Gastroesophageal sphincter (tissue), 3 donors: ENCODE measurements around the gene EXOC2.

Experiments
- EP300 ChIP-seq: sonication (generic); formaldehyde crosslinking; IDR thresholded peaks from one replicate; pipeline ENCODE4 v1.6.1; 2017; ENCODE audit warnings: antibody characterized with exemption, mild to moderate bottlenecking
- POLR2A ChIP-seq, 2 donors: fragments of 450-650 bp; IDR thresholded peaks; one replicate each; pipeline ENCODE4 v1.6.1; 2017; ENCODE audit warnings: antibody characterized with exemption in 2 of 2, mild to moderate bottlenecking in 2 of 2, moderate library complexity in 1 of 2
- POLR2AphosphoS5 ChIP-seq: sonication (generic); formaldehyde crosslinking; IDR thresholded peaks from one replicate; pipeline ENCODE4 v1.6.1; 2017; ENCODE audit warnings: antibody characterized with exemption
- TF ChIP-seq, protein P1 (sequence below), 4 experiments: fragments of 200-600 bp in 2 of 4; fragments of 450-650 bp in 2 of 4; sonication (generic) in 1 of 4; IDR thresholded peaks; one replicate each; pipeline ENCODE4 v1.5.1; 2017 to 2019; ENCODE audit warnings: antibody characterized with exemption in 4 of 4, mild to moderate bottlenecking in 2 of 4, moderate library complexity in 2 of 4

DNA sequence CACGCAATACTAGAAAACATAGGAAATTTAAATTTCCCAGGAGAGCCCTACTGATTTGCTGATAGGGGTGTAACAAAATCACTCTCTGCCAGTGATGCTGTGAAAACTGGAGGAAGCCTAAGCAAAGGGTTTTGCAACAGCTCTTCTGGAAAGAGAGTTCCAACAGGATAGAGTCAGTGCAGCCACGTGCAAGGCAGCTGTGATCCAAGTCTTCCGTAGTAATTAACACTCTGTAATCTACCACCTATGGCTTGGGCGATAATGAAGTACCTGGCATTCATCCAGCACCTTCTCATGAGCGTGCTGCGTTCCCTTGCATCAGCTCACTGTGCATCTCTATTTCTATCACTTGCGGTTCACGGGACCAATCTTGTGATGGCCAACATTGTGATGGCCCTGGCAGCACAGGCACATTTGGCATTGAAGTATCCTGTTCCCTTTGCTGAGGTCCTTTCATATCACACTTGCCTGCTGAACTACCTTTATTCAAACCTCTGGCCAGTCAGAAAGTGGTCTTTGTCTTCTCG lies 253.2 kb downstream of the EXOC2 start:
- no peak for TF ChIP-seq POLR2A (IDR thresholded peaks at IDR 0.05)
- TF ChIP-seq, protein P1, sequence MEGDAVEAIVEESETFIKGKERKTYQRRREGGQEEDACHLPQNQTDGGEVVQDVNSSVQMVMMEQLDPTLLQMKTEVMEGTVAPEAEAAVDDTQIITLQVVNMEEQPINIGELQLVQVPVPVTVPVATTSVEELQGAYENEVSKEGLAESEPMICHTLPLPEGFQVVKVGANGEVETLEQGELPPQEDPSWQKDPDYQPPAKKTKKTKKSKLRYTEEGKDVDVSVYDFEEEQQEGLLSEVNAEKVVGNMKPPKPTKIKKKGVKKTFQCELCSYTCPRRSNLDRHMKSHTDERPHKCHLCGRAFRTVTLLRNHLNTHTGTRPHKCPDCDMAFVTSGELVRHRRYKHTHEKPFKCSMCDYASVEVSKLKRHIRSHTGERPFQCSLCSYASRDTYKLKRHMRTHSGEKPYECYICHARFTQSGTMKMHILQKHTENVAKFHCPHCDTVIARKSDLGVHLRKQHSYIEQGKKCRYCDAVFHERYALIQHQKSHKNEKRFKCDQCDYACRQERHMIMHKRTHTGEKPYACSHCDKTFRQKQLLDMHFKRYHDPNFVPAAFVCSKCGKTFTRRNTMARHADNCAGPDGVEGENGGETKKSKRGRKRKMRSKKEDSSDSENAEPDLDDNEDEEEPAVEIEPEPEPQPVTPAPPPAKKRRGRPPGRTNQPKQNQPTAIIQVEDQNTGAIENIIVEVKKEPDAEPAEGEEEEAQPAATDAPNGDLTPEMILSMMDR (IDR thresholded peaks at IDR 0.05) = no peak
- no peak for TF ChIP-seq POLR2AphosphoS5
- TF ChIP-seq EP300 = no peak
